ENCODE data around the gene DIABLO. TPM values are rescaled to one million over a fixed set of nuclear protein-coding genes. Genes with fewer than 3 reads are reported as not detected.

DIABLO gene
- total RNA-seq, 2 donors from 2014 or later: 15.8 to 28.3 TPM

GRCh38 chr12:122245553-122245952 lies 19.7 kb upstream of the DIABLO start:
- TF ChIP-seq, protein P1, sequence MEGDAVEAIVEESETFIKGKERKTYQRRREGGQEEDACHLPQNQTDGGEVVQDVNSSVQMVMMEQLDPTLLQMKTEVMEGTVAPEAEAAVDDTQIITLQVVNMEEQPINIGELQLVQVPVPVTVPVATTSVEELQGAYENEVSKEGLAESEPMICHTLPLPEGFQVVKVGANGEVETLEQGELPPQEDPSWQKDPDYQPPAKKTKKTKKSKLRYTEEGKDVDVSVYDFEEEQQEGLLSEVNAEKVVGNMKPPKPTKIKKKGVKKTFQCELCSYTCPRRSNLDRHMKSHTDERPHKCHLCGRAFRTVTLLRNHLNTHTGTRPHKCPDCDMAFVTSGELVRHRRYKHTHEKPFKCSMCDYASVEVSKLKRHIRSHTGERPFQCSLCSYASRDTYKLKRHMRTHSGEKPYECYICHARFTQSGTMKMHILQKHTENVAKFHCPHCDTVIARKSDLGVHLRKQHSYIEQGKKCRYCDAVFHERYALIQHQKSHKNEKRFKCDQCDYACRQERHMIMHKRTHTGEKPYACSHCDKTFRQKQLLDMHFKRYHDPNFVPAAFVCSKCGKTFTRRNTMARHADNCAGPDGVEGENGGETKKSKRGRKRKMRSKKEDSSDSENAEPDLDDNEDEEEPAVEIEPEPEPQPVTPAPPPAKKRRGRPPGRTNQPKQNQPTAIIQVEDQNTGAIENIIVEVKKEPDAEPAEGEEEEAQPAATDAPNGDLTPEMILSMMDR (IDR thresholded peaks at IDR 0.05): no peak
- TF ChIP-seq POLR2A (IDR thresholded peaks at IDR 0.05): no peak
- intact Hi-C loops (cut with DNase I): no loop called here
- H3K9me3 ChIP-seq: peaks cover 0 to 3% (median 0%) of the 10 kb centered on the region in 3 donors
- no peak overlapping the region for H3K27ac ChIP-seq
- peaks cover 0 to 15% of the 10 kb centered on the region in 2 donors for H3K36me3 ChIP-seq (replicated peaks in 1 of 2; ENCODE audit: insufficient read depth in 1 of 2, low read depth in 2 of 2)
- H3K27me3 ChIP-seq: no peaks in the 10 kb centered on the region
- ATAC-seq (no peak), DNase-seq (no peak)
- no peaks in the 10 kb centered on the region for H3K4me1 ChIP-seq
- H3K4me3 ChIP-seq: no peak overlapping the region
- WGBS, 2 donors: 100% methylated on average over 1 of the region's 1 CpG

- H3K27me3 ChIP-seq: no peaks in the 10 kb centered on the region
- no peak for TF ChIP-seq POLR2A (IDR thresholded peaks at IDR 0.05)
- TF ChIP-seq, protein P1 (IDR thresholded peaks at IDR 0.05): no peak
- H3K36me3 ChIP-seq (replicated peaks in 1 of 2; ENCODE audit: insufficient read depth in 1 of 2, low read depth in 2 of 2): peaks cover 0 to 12% of the 10 kb centered on the region in 2 donors
- H3K4me1 ChIP-seq: no peaks in the 10 kb centered on the region
- ATAC-seq: no peak
- no peak for DNase-seq
- intact Hi-C loops (cut with DNase I): no loop called here
- WGBS, 2 donors: 74 to 82% methylated on average over 10 to 11 of the region's 11 CpGs
- peaks cover 0 to 3% (median 0%) of the 10 kb centered on the region in 3 donors for H3K9me3 ChIP-seq
- no peak overlapping the region for H3K27ac ChIP-seq
- no peak overlapping the region for H3K4me3 ChIP-seq
Observed at GRCh38 chr12:122244565-122245371, 18.9 kb upstream of the DIABLO start.

GRCh38 chr12:122243965-122244364 lies 18.1 kb upstream of the DIABLO start:
- Histone ChIP-seq H3K4me1 (no peaks in the 10 kb centered on the region), H3K4me3 (no peak overlapping the region), H3K27me3 (no peaks in the 10 kb centered on the region), H3K27ac (no peak overlapping the region), H3K9me3 (peaks cover 0 to 3% (median 0%) of the 10 kb centered on the region in 3 donors), H3K36me3 (replicated peaks in 1 of 2; ENCODE audit: insufficient read depth in 1 of 2, low read depth in 2 of 2) (peaks cover 0 to 12% of the 10 kb centered on the region in 2 donors)
- intact Hi-C loops (cut with DNase I): no loop called here
- TF ChIP-seq POLR2A (IDR thresholded peaks at IDR 0.05): no peak
- TF ChIP-seq, protein P1 (IDR thresholded peaks at IDR 0.05): no peak
- WGBS, 2 donors: 65 to 73% methylated on average over 6 of the region's 6 CpGs
- ATAC-seq (no peak), DNase-seq (no peak)

DNA sequence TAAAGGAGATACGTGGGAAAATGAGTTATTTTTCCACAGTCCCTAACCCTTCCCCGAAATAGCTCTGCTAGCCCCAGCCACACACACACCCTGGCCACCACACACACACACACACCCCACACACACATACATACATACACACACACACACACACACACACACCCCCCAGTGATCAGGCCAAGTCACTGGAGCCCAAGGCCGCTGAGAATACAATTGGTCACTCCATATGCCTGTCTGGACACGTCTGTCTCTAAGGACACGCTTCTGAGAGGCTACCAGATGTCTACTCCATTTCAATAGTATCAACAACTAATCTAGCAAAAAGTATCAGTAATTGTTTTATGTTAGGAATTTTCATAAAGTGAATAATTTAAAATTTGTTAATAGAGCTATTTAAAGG lies 13.0 kb upstream of the DIABLO start:
- no peaks in the 10 kb centered on the region for H3K4me1 ChIP-seq
- intact Hi-C loops (cut with DNase I): no loop called here
- 92 to 95% methylated on average over 5 of the region's 5 CpGs for WGBS, 2 donors
- no peaks in the 10 kb centered on the region for H3K27me3 ChIP-seq
- peaks cover 0 to 3% (median 0%) of the 10 kb centered on the region in 3 donors for H3K9me3 ChIP-seq
- ATAC-seq (no peak), DNase-seq (no peak)
- TF ChIP-seq, protein P1 (IDR thresholded peaks at IDR 0.05): no peak
- TF ChIP-seq POLR2A (IDR thresholded peaks at IDR 0.05): no peak
- H3K4me3 ChIP-seq: no peak overlapping the region
- peaks cover 0 to 11% of the 10 kb centered on the region in 2 donors for H3K36me3 ChIP-seq (replicated peaks in 1 of 2; ENCODE audit: insufficient read depth in 1 of 2, low read depth in 2 of 2)
- H3K27ac ChIP-seq: no peak overlapping the region

- DNase-seq (no peak), ATAC-seq (no peak)
- Histone ChIP-seq H3K9me3 (no peaks in the 10 kb centered on the region), H3K27ac (no peak overlapping the region), H3K36me3 (replicated peaks in 1 of 2; ENCODE audit: insufficient read depth in 1 of 2, low read depth in 2 of 2) (peaks cover 0 to 17% of the 10 kb centered on the region in 2 donors), H3K4me3 (no peak overlapping the region), H3K27me3 (no peaks in the 10 kb centered on the region), H3K4me1 (no peaks in the 10 kb centered on the region)
- intact Hi-C loops (cut with DNase I): no loop called here
- WGBS, 2 donors: 79 to 89% methylated on average over 7 of the region's 7 CpGs
- TF ChIP-seq, protein P1 (IDR thresholded peaks at IDR 0.05): no peak
- no peak for TF ChIP-seq POLR2A (IDR thresholded peaks at IDR 0.05)
Observed at GRCh38 chr12:122235741-122236140, 9.9 kb upstream of the DIABLO start.

All from body of pancreas (tissue), 4 donors.